Epithelial cell of esophagus (primary cell): Measurements from ENCODE around the gene ATRN.

Experiments
- DNase-seq: peaks from one replicate; pipeline ENCODE4 v3.0.0; 2010; ENCODE audit warnings: low read depth
- H3K4me3 ChIP-seq: 2 replicates; pipeline ENCODE4 v1.5.1; 2011; ENCODE audit warnings: mild to moderate bottlenecking, low read length, control low read depth
- CTCF ChIP-seq: IDR thresholded peaks from 2 replicates; pipeline ENCODE4 v1.5.1; 2011; ENCODE audit warnings: low read depth, mild to moderate bottlenecking, low read length, control low read depth, inconsistent platforms; ENCODE audit not compliant: insufficient read depth; ENCODE audit errors: missing control alignments

ATRN gene

GRCh38 chr20:3690413-3690812 is 219.6 kb downstream of the ATRN start:
- no peak overlapping the region for H3K4me3 ChIP-seq
- no peak for TF ChIP-seq CTCF
- DNase-seq = no peak

- no peak for DNase-seq
- no peak overlapping the region for H3K4me3 ChIP-seq
- TF ChIP-seq CTCF = no peak
Measured at GRCh38 chr20:3691306-3691705, 220.5 kb downstream of the ATRN start.

GRCh38 chr20:3691897-3692296 is 221.1 kb downstream of the ATRN start:
- DNase-seq = no peak
- no peak for TF ChIP-seq CTCF
- H3K4me3 ChIP-seq = no peak overlapping the region

GRCh38 chr20:3692706-3693294 is 222.0 kb downstream of the ATRN start:
- TF ChIP-seq CTCF = no peak
- DNase-seq = no peak
- H3K4me3 ChIP-seq = no peak overlapping the region

GRCh38 chr20:3693376-3693775 is 222.6 kb downstream of the ATRN start:
- no peak for TF ChIP-seq CTCF
- H3K4me3 ChIP-seq = no peak overlapping the region
- no peak for DNase-seq

- H3K4me3 ChIP-seq = no peak overlapping the region
Measured at GRCh38 chr20:3694864-3695263, 224.0 kb downstream of the ATRN start.

More at GRCh38 chr20:3694864-3695263, 224.0 kb downstream of the ATRN start:
- no peak for TF ChIP-seq CTCF
- DNase-seq = no peak
